HCEC 1CT (cell line): ENCODE measurements around the gene GALK2.

Experiments used
- DNase-seq: peaks from one replicate; pipeline ENCODE4 v3.0.0-alpha.2; 2017

The GALK2 gene

DNA sequence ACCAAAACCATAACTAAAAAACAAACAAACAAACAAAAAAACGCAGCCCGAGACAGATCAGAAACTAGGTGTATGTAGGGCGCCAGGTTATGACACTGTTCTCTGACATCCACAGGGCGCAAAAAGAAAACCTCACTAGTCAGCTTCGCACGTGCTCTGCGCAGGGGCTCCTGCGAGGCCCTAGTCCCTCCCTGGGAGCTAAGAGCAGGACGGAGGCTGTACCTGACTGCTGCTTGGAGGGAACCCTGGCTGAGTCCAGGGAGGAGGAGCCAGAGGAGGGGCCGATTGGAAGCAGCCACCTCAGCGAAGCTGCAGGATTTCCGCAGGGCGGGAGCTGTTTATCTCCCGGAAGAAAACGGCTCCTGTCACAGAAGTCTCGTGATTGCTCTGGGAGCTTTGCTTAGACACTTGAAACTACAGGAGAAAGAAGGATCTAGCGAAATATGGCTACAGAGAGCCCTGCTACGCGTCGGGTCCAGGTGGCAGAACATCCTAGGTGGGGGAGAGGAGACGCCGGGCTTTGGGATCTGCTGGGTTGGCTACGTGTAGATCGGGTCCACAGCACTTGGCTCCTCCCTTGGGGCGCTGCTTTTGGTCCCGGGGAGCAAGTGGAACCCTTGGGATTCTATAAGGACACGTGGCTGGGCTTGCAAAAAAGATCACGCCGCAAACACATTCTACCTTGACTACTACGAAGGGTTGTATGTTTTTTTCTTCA, at the start of gene GALK2:
GALK2 (plus strand) TSS at position 368 of the 718 bp plus-strand sequence; CDS start at position 444, 76 bp downstream.
- peak; percentile 77 for DNase-seq

DNA sequence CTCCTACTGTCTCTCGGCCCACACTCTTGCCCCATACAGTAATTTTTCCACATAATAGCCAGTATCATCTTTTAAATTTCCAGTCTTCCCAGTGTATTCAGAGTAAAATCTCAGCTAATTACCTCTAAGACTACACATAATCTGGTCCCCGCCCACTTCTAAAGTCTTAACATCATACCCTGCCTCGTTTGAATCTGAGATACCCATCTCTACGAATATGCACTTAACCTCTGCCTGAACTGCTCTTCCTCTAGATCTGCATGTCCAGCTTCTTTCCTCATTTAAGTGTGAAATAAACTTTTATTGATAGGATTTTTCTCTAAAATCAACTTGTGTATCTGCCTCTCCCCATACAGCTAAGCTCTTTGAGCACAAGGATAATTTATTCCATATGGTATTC, 49.2 kb upstream of the GALK2 start:
- no peak for DNase-seq

DNA sequence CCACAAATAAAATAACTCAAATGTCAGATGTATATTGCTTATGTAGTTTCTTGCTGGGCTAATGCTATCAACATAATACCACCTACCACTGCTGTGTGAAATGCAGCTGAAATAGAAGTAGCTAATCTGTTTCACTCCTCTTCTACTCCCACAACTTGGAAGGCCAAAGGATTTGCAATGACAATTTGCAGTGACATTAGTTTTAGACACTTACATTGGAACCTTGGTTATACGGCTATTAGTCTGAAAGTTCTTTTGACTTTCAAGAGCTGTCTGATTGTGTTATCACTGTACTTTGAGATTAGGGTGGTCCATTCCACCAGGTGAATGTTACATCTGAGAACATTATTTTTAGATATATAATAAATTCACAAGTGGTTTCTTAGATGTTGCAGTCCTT, 48.1 kb upstream of the GALK2 start:
- DNase-seq: no peak

DNA sequence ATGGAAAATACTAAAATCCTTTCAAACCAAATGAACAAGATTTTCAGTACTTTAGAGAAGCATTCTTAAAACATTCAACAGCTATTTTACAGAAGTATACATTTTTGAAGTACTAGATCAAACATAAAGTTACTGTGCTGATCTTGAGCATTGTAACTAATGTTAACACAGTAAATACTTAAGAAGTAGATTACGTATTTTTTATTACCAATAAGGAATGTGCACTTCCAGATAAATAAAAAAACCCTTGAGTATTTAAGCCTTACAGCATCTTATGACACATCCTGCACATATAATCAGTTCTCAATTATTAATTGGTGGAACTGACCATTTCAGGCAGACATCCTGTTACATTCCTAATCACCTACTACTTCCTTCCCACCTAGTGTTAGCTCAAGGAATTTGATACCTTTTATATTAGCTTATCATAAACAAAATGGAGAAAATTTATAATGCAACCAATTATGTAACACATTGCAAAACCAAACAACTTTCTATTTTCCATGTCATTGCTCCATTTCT, 47.4 kb upstream of the GALK2 start:
- DNase-seq: no peak

DNA sequence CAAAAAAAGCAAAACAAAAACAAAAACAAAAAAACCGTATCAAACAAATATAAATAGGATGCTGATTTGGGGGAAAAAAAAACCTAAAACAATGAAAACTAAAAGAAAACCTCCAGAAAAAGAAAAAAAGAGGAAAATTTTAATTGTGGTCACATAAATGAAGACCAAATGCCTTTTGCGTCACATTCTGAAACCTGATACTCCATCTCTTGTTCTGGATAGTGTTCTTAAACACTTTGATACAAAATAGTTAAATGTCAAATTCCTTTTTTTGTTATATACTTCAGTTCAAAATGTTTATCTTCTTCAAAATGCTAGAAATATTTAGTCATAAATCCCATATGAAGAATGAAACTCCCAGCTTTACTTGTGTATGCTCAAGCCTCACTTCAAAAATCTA, 45.7 kb upstream of the GALK2 start:
- no peak for DNase-seq

DNA sequence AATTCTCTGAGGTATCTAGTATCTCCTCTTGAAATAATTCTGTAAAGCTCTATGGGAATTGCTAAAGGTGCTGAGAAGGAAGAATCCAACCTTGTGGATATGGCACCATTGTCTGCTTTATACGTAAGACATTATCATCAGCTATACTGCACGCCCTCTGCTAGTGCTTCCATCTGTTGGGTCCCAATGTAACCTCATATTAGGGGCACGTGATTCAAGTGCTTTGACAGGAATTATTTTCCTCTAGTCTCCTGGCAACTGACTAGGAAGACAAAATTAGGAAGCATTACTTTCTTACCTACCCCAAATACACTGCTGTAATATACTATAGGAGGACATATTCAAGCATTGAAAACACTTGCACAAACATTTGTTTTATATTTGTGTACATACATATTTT, 38.6 kb upstream of the GALK2 start:
- DNase-seq: no peak

DNA sequence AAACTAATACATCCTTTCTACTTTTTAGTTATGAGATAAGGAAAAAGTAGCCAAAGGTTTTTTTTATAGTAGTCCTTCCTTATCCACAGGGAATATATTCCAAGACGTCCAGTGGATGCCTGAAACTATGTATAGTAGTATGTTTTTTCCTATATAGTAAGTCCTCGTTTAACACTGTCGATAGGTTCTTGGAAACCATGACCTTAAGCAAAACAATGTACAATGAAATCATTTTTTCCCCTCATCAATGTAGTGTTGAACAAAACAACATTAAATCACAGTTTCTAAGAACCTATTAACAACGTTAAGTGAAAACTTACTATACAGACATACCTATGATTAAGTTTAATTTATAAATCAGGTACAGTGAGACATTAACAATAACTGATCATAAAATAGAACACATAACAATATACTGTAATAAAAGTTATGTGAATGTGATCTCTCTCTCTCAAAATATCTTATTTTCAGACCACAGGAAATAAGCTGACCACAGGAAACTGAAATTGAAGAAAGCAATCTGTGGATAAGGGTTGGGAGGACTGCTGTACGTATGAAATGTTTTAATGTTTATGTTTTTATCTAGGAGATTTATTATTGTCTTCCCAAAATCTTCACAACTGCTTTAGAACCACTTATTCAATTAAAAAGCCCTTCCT, 35.2 kb upstream of the GALK2 start:
- DNase-seq: peak; percentile 50

DNA sequence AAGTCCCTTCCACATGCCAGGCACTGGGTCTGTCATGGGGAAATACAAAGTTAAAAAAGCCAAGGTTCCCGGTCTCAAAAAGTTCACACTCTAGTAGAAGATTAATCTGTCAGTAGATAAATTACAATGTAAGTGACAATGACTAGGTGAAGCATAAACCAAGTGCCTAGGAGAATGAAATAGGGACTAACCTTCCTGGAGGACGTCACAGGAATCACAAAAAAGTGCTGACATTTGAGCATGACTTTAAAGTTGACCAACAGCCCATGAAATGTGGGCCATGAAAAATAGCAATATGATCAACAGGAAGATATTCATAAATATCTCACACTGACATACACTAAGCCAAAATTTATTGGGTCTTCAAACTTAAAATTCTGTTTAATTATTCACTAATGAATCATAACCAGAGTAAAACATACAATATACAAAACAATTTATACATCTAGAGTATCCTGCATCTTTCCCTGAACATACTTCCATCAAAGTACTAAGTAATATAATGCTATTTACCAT, 34.6 kb upstream of the GALK2 start:
- DNase-seq: peak; percentile 57

DNA sequence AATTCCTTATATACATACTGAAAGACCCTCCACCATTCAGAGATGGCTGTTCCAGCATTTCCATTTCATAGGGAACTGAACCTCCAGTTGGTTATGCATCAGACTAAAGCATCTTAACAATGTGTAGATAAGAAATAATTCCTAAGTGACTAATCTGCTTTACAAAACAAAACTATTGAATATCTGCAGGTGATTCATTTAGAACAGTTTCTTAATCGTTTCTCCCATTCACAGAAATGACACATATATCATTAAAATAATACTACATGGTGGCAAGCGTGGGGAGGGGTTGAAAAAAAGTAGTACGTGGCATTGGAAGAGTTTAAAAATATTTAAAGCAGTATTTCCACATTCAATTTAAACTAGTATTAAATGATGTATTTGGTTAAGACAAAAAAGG, 34.1 kb upstream of the GALK2 start:
- peak; percentile 94 for DNase-seq

DNA sequence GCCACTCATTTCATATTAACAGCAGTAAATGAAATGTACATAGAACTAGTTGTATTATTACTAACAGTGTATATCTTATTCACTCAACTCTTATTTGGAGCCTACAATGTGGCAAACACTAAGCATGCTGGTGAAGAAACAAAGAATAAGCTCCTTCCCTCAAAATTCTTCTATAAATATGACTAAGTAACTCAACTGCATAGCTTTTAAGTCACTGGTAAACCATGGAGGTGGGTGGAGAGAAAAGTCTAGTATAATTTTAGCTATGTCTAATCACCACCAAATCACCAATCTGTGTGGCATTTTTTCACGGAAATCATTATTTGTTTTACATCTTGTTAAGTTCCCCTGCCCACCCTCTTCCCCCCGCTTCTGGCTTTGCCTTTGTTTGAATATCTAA, 32.2 kb upstream of the GALK2 start:
- peak; percentile 69 for DNase-seq

DNA sequence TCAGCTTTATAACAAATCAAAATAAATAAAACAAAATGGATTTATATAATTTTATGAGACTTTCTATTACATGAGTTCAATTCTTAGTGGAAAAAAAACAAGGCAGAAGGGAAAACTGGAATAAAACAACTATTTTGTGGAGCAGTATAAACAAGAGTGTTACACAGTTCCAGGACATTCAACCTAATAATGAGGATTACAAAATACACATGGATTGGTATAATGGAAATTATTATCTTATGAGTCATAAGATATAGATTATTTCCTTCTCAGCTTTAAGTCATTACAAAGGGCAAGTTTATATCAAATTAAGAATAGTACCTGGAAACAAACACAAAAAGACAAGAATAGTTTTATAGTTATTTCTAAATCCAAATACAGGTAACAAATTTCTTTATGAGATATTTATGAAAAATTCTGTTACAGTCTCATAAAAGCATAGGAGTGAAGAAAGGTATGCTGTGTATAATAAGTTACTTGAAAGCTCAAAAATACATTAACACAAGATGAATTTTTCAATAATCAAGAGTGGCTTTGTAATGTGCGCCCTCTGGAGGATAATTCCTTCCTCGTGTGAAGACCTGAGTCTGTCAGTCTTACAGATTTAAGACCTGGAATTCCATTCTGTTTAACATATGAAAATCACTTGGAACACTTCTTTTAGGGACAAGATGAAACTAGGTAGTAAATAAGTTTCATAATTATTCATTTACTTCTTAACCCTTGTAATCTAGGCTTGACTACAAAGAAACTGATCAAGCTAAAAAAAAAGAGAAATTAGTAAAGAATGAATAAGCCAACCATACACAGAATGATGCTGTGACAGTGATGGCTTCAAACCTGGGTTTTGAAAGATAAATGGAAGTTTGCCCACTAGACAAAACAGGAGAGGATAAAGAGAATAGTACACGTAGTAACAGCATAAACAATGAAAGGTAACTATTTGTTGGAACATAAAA, 24.1 kb upstream of the GALK2 start:
- peak; percentile 60 for DNase-seq

DNA sequence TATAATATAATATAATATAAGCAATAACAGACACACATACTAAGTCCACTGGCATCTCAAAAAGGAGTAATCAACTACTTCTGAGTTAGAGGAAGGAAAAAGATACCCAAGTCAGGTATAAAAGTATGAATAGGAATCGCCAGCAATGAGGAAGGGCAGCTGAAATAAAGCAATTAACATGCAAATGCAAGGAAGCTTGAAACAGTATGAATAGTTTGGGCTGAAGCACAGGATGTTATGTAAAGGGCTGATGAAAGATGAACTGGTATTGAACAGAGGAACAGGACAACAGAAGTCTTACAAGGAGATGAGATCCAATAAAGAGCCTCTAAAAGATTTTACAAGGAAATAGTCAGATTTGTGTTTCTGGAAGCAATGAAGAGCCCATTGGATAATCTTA, 21.7 kb upstream of the GALK2 start:
- no peak for DNase-seq

DNA sequence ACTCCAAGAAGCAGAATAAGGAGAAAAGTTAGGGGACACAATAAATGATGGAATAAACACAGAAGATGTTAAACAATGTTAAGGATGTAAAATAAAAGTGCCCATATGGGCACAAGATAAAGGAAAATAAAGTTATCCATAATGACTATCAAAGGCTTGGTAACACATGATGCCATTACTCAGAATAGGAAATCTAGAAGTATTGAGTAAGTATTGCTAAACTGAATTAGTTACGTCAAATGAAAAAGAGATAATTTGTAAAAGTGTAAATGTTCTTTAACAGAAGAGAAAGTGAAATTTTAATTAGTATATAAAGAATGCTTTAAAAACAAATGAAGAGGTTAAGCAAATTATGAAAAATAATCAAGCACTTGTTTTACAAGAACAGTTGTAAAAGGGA, 21.3 kb upstream of the GALK2 start:
- no peak for DNase-seq

DNA sequence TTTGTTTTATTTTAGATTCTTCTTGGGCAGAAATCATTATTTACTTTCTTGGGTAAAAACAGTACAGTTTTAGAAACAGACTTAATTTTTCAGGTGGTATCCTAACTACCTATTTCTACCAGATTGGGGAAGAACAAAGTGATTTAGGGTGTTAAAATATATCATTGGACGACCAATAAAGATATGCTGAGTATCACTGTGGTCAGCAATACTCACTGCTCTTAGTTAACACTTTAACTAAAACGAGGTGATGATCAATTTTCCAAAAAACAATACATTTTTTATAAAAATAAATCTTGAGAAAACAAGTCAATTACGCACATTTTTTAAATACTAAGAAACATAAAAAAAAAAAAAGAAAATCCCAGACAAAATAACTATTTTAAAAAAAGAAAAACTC, 18.2 kb upstream of the GALK2 start:
- no peak for DNase-seq

DNA sequence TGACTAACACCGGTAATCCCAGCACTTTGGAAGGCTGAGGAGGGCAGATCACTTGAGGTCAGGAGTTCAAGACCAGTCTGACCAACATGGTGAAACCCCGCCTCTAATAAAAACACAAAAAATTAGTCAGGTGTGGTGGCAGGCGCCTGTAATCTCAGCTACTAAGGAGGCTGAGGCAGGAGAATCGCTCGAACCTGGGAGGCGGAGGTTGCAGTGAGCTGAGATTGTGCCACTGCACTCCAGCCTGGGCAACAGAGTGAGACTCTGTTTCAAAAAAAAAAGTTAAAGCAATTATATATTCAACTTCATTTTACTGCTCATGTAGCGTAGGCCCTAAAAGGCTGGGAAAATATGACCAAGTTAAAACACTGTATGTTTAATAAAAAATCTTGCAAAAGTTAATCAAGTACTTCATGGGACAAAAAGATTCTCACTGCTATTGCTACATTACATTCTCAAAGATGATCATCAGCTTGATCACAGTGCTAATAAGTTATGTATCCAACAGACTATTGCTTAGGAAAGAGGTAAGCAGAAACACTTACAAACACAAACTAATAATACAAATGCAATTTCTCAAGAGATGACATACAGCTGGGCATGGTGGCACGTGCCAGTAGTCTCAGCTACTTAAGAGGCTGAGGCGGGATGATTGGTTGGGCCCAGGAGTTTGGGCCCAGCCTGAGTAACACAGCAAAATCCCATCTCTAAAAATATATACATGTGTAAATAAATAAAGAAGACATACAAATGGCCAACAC, 17.3 kb upstream of the GALK2 start:
- DNase-seq: no peak

DNA sequence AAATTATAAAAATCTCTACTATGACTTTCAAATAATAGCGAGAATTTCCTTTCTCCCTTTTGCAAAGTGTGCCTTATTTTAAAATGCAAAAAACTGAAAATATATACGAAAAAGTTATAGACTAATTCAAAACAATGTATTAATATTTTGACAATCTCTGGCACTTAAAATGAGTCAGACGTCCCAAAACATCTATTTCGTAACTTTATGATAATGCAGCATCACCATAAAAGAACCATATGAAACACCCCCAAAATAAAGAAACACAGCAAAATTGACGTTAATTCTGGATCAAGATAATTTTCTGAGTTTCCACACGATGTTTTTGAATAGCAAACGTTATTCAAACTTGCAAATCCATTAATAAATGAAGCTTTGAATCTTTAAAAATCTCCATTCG, 15.7 kb upstream of the GALK2 start:
- DNase-seq: no peak

DNA sequence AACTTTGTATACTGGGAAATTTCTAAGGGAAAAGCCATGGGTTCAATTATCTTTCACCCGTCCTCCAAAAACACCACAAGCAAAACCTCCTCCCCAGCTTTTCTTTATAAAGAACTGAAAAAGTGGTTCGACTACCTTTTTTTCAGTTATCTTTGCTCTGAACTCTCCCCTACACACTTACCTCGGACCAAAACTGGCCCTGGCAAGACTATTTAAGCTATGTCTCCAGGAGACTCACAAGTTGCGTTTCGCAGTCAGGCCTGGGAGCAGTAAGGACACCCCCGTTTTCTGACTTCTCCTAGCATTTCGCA, 15.3 kb upstream of the GALK2 start:
- no peak for DNase-seq

DNA sequence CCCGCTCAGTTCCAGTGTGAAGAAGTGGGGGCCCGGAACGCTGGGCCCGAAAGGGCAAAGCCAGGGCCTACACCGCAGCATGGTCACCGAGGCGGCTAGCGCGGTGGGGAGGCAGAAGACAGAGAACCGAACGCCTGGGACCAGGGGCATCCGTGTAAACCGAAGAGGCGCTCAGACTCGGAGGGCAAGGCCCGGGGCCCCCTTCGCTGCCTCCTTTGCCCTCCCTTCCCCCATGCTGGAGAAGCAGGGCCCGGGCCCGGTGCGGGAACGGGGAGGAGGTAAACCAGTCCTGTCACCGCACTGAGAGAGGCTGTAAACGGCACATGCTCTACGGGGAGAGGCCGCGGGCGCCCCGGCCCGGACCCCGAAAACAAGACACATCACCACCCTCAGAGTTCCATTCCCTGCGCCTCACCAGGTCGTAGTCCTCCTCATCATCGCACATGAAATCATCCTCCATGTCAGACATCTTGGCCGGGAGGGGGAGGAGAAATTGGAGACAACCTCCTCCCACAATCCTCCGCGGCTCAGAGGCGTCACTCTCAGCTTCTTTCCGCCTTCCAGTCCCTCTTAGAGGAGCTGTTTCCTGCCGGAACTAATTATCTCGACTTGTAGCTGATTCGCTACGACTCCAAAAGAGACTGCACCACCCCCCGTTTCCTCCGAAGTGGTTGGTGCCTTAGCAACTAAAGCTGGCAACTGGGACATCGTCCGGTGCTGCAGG, 14.8 kb upstream of the GALK2 start, which contains the start of gene COPS2:
COPS2 (minus strand) TSS at position 490 of the 724 bp plus-strand sequence; CDS start at position 469, 21 bp downstream.
- peak; percentile 97 for DNase-seq

DNA sequence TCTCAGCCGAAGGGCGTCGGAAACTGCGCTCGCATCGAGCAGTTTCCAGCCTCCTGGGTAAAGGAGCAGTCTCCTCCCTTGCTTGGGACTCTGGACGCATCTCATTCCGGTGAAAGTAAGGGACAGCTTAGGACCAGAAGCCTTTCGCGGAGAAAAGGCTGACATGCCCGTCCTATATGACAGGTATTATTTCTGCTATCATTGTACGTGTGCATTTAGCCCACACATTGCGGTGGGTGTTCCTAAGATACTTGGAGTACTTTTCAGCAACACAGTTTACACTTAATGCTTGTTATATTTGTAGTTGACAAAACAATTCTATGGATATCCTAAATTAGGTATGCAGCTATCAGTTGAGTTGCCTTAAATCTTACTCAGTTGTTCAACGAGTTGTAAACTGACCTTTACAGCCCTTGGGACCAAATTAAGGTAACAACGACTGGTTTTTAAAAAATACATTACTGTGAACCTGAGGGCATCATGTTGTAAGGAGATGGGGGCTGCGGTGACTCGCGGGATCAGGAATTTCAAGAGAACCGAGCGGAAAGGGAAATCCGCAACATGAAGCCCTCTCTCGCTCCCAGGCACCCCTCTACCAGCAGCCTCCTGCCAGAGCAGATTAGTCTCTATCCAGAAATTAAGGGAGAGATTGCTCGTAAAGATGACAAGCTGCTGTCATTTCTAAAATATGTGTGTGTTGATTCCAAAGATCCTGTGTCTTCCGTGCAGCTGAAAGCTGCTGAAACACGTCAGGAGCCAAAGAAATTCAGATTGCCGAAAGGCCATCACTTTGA, 14.0 kb upstream of the GALK2 start:
- no peak for DNase-seq

DNA sequence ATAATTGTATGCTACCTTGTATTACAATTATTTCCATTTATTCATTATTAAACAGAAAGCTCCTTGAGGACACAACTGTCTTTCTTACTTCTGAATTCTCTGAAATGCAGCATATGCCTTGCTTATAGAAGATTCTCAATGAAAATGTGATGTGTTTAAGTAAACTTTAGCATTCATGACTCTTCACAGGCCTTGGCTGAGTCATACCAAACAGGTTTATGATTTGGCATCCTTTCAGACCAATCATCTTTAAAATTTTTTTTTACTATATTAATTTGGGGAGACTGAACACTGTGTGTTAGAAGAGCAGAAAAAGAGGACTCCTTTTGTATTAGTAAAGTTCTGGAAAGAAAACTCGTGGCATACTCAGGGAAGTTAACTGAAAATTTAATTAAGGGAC, 6.4 kb upstream of the GALK2 start:
- no peak for DNase-seq

DNA sequence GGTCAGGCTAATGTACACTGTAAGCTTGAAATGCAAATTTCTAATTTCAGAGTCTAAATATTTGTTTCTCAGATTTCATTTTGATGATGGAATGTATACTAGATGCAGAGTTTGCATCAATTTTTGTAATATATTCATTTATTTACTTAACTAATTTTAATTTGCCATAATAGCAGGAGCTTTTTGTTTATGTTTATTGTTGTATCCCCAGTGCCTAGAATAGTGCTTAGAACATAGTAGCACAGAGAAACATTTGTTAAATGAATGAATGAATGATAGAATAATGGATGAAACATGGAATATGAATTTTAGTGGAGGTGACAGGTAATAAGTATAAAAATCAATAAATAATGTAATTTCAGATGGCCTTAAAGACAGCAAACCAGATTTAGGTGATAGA, 5.2 kb upstream of the GALK2 start:
- DNase-seq: no peak
